MCF 10A (cell line): ENCODE data around the gene SERTM1. TPM values are rescaled to one million over a fixed set of nuclear protein-coding genes. Genes with fewer than 3 reads are reported as not detected.

ENCODE experiments used
- BruUV-seq: library from RNA; stranded (reverse); fragments of 400-500 nt; replicated peaks from 2 replicates; lab custom pipeline; 2021; lab: Mats Ljungman, UMichigan
- CTCF ChIA-PET: fragments of 300-600 bp; sonication (Branson Sonifier 250); formaldehyde crosslinking; extraction: SDS; loops from one replicate; lab custom pipeline; 2021; ENCODE audit warnings: antibody characterized with exemption, inconsistent platforms; lab: Yijun Ruan, JAX
- POLR2A ChIA-PET: fragments of 300-600, 350-650 bp; sonication (Branson Sonifier 250); formaldehyde crosslinking; extraction: SDS; loops from one replicate; lab custom pipeline; 2020; ENCODE audit warnings: antibody characterized with exemption, inconsistent platforms; lab: Yijun Ruan, JAX
- DNase-seq: peaks from one replicate; pipeline ENCODE4 v3.0.0-alpha.2; 2018; ENCODE audit not compliant: unreplicated experiment
- H3K27ac Mint-ChIP-seq: one replicate; pipeline ENCODE4 v1.8.0; 2022; ENCODE audit warnings: mild to moderate bottlenecking, low read depth, mixed read lengths; ENCODE audit not compliant: unreplicated experiment
- H3K27me3 Mint-ChIP-seq: one replicate; pipeline ENCODE4 v1.8.0; 2022; ENCODE audit warnings: mixed read lengths; ENCODE audit not compliant: insufficient read depth, unreplicated experiment
- H3K36me3 Mint-ChIP-seq: one replicate; pipeline ENCODE4 v1.8.0; 2022; ENCODE audit warnings: mild to moderate bottlenecking, moderate library complexity, mixed read lengths; ENCODE audit not compliant: insufficient read depth, unreplicated experiment
- H3K4me1 Mint-ChIP-seq: one replicate; pipeline ENCODE4 v1.8.0; 2022; ENCODE audit warnings: mixed read lengths; ENCODE audit not compliant: insufficient read depth, unreplicated experiment
- H3K4me3 Mint-ChIP-seq: one replicate; pipeline ENCODE4 v1.8.0; 2022; ENCODE audit warnings: mild to moderate bottlenecking, moderate library complexity, mixed read lengths; ENCODE audit not compliant: unreplicated experiment
- H3K9me3 Mint-ChIP-seq: one replicate; pipeline ENCODE4 v1.8.0; 2022; ENCODE audit warnings: mixed read lengths; ENCODE audit not compliant: unreplicated experiment
- intact Hi-C: fragments of 100-400 bp; cut with micrococcal nuclease; formaldehyde crosslinking; loops from 2 replicates; pipeline ENCODE4 v1.14.1; 2022
- total RNA-seq: library from RNA; stranded (reverse); gene quantifications from 2 replicates; pipeline ENCODE4 v1.2.3, GENCODE V29; 2022
- TF ChIP-seq, protein P1 (sequence below): fragments of 200-600 bp; IDR thresholded peaks from one replicate; pipeline ENCODE4 v1.8.0; 2022; ENCODE audit warnings: antibody characterized with exemption, mild to moderate bottlenecking; ENCODE audit not compliant: unreplicated experiment

The SERTM1 gene
- total RNA-seq, 1 experiment from 2014 or later = not detected

GRCh38 chr13:36724141-36724540 is 50.3 kb downstream of the SERTM1 start:
- peaks cover 31% of the 10 kb centered on the region for H3K27me3 Mint-ChIP-seq
- ChIA-PET POLR2A (no interaction called here), CTCF (interaction anchor here (1.4 kb wide), 1 partner anchor 12 kb away, joined by 3 read pairs; no protein-coding TSS in a partner anchor)
- H3K4me1 Mint-ChIP-seq = peaks cover 4% of the 10 kb centered on the region
- DNase-seq = no peak
- no peak overlapping the region for H3K27ac Mint-ChIP-seq
- no peak overlapping the region for H3K4me3 Mint-ChIP-seq
- BruUV-seq = no TSS peak
- TF ChIP-seq, protein P1, sequence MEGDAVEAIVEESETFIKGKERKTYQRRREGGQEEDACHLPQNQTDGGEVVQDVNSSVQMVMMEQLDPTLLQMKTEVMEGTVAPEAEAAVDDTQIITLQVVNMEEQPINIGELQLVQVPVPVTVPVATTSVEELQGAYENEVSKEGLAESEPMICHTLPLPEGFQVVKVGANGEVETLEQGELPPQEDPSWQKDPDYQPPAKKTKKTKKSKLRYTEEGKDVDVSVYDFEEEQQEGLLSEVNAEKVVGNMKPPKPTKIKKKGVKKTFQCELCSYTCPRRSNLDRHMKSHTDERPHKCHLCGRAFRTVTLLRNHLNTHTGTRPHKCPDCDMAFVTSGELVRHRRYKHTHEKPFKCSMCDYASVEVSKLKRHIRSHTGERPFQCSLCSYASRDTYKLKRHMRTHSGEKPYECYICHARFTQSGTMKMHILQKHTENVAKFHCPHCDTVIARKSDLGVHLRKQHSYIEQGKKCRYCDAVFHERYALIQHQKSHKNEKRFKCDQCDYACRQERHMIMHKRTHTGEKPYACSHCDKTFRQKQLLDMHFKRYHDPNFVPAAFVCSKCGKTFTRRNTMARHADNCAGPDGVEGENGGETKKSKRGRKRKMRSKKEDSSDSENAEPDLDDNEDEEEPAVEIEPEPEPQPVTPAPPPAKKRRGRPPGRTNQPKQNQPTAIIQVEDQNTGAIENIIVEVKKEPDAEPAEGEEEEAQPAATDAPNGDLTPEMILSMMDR = no peak
- H3K36me3 Mint-ChIP-seq = no peaks in the 10 kb centered on the region
- intact Hi-C loops = no loop called here
- no peaks in the 10 kb centered on the region for H3K9me3 Mint-ChIP-seq

DNA sequence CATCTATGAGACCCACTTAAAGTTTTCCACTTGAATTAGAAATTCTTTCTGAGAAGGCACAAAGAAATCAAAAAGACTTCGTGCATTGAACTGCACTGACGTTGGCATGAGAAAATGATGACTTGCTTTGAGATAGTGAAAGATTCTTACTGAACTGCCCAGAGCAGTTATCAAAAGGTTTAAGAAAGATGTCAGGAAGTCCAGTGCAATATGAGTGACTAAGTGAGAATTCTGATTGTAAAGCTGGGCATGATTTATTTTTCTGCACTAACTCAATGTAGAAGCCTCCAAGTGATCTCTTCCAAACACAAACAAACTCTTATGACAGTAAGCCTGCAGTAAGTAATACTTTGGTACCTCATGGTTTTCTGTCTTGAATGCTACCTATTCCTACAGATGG is 52.1 kb downstream of the SERTM1 start:
- H3K27ac Mint-ChIP-seq = no peak overlapping the region
- POLR2A ChIA-PET = no interaction called here
- intact Hi-C loops = no loop called here
- peaks cover 18% of the 10 kb centered on the region for H3K27me3 Mint-ChIP-seq
- no TSS peak for BruUV-seq
- H3K4me1 Mint-ChIP-seq = peaks cover 4% of the 10 kb centered on the region
- no peaks in the 10 kb centered on the region for H3K36me3 Mint-ChIP-seq
- DNase-seq = no peak
- TF ChIP-seq, protein P1 = no peak
- CTCF ChIA-PET = interaction anchor here (2.1 kb wide), 1 partner anchor 10 kb away, joined by 12 read pairs; no protein-coding TSS in a partner anchor
- no peak overlapping the region for H3K4me3 Mint-ChIP-seq
- H3K9me3 Mint-ChIP-seq = no peaks in the 10 kb centered on the region

GRCh38 chr13:36728006-36728405 is 54.2 kb downstream of the SERTM1 start:
- BruUV-seq = no TSS peak
- TF ChIP-seq, protein P1 = no peak
- H3K36me3 Mint-ChIP-seq = no peaks in the 10 kb centered on the region
- intact Hi-C loops = no loop called here
- no peak overlapping the region for H3K4me3 Mint-ChIP-seq
- no peak overlapping the region for H3K27ac Mint-ChIP-seq
- H3K27me3 Mint-ChIP-seq = peaks cover 10% of the 10 kb centered on the region
- H3K9me3 Mint-ChIP-seq = no peaks in the 10 kb centered on the region
- H3K4me1 Mint-ChIP-seq = peaks cover 4% of the 10 kb centered on the region
- POLR2A ChIA-PET = no interaction called here
- CTCF ChIA-PET = interaction anchor here (1.9 kb wide), 1 partner anchor 308 kb away, joined by 8 read pairs; no protein-coding TSS in a partner anchor
- DNase-seq = no peak

- no peaks in the 10 kb centered on the region for H3K27me3 Mint-ChIP-seq
- no peak overlapping the region for H3K4me3 Mint-ChIP-seq
- TF ChIP-seq, protein P1 = peak; percentile 69
- no peak overlapping the region for H3K27ac Mint-ChIP-seq
- H3K4me1 Mint-ChIP-seq = no peaks in the 10 kb centered on the region
- ChIA-PET POLR2A (interaction anchor here (0.6 to 1.5 kb wide), 5 partner anchors 22 to 389 kb away, joined by 3 to 10 read pairs (median 4); no protein-coding TSS in a partner anchor), CTCF (interaction anchor here (0.6 to 5.9 kb wide), 37 partner anchors 10 to 1621 kb away, joined by 3 to 78 read pairs (median 4); no protein-coding TSS in a partner anchor)
- no peaks in the 10 kb centered on the region for H3K9me3 Mint-ChIP-seq
- intact Hi-C loops = loop anchor here (1.0 to 5.0 kb wide), 5 partner anchors 283 to 759 kb away; partner anchors contain the start of gene SPART
- H3K36me3 Mint-ChIP-seq = no peaks in the 10 kb centered on the region
- BruUV-seq = no TSS peak
- peak; percentile 62 for DNase-seq
Observed at GRCh38 chr13:36736119-36736726, 62.4 kb downstream of the SERTM1 start.
